K562 (cell line): ENCODE measurements around the gene ASB6. TPM values are rescaled to one million over a fixed set of nuclear protein-coding genes. Genes with fewer than 3 reads are reported as not detected.

Experiments
- BRF1 ChIP-seq: IDR thresholded peaks from 3 replicates; pipeline ENCODE4 v1.6.1; 2011; ENCODE audit warnings: borderline replicate concordance, mild to moderate bottlenecking; ENCODE audit not compliant: insufficient read length; ENCODE audit errors: extremely low read depth
- GABPB1 ChIP-seq: sonication (generic); formaldehyde crosslinking; IDR thresholded peaks from 2 replicates; pipeline ENCODE4 v1.8.0; 2022; ENCODE audit warnings: mild to moderate bottlenecking, missing genetic modification reagents
- MIER1 ChIP-seq: fragments of 450-650 bp; IDR thresholded peaks from 2 replicates; pipeline ENCODE4 v1.6.1; 2016; ENCODE audit warnings: antibody characterized with exemption, mild to moderate bottlenecking, low read depth
- RFX5 ChIP-seq: IDR thresholded peaks from 2 replicates; pipeline ENCODE4 v1.6.1; 2011; ENCODE audit warnings: low read depth, mild to moderate bottlenecking, improper control_type of control experiment, low read length
- TEAD1 ChIP-seq, 2 experiments: fragments of 450-650 bp in 1 of 2; sonication (generic) in 1 of 2; formaldehyde crosslinking; IDR thresholded peaks; 2 replicates each; pipeline versions ENCODE4 v1.4.0 to v1.8.0; 2020 to 2022; ENCODE audit warnings: mild to moderate bottlenecking in 2 of 2, missing genetic modification reagents in 1 of 2
- TEAD4 ChIP-seq, 2 experiments: sonication (generic) in 1 of 2; formaldehyde crosslinking in 1 of 2; IDR thresholded peaks; 2 replicates each; pipeline versions ENCODE4 v1.6.1 to v1.8.0; 2012 to 2022; ENCODE audit warnings: borderline replicate concordance in 1 of 2, inconsistent platforms in 1 of 2, low read length in 1 of 2, mild to moderate bottlenecking in 1 of 2, missing genetic modification reagents in 1 of 2
- ZBTB1 ChIP-seq: sonication (generic); formaldehyde crosslinking; IDR thresholded peaks from 2 replicates; pipeline ENCODE4 v1.8.1; 2023; ENCODE audit warnings: missing genetic modification reagents, low read depth, mild to moderate bottlenecking, borderline replicate concordance
- ZBTB7A ChIP-seq: IDR thresholded peaks from 2 replicates; pipeline ENCODE4 v1.6.1; 2011; ENCODE audit warnings: low read depth, mild to moderate bottlenecking, low read length, moderate library complexity, borderline replicate concordance; ENCODE audit not compliant: control insufficient read depth
- ZNF316 ChIP-seq: fragments of 450-650 bp; IDR thresholded peaks from 2 replicates; pipeline ENCODE4 v1.6.1; 2016
- polyA plus RNA-seq, 8 experiments: library from polyadenylated mRNA; depleted of rRNA in 4 of 8; stranded (reverse) in 5 of 8; unstranded in 3 of 8; fragments of >200 nt; fragmentation: Nextera tagmentation in 2 of 8; fragmentation: Illumina TruSeq in 1 of 8; extraction: Ambion mirVana in 2 of 8; extraction: Trizol in 1 of 8; gene quantifications; 2 replicates each; pipeline versions ENCODE4 v1.2.1 to v1.2.3, GENCODE V29; 2011 to 2014; ENCODE audit warnings: inconsistent platforms in 1 of 8, missing spikeins in 1 of 8
- total RNA-seq, 7 experiments: library from RNA; depleted of rRNA in 6 of 7; stranded (reverse); fragments of >200 nt in 6 of 7; fragmentation: Illumina TruSeq in 2 of 7; extraction: Trizol in 2 of 7; gene quantifications; 2 replicates each; pipeline versions ENCODE4 v1.2.1 to v1.2.3, GENCODE V29; 2011 to 2021; ENCODE audit warnings: low replicate concordance in 1 of 7
- TF ChIP-seq, protein P1 (sequence below): fragments of 450-650 bp; conservative IDR thresholded peaks from 2 replicates; pipeline ENCODE4 v1.6.1; 2016; ENCODE audit warnings: missing genetic modification characterization, low read depth, mild to moderate bottlenecking, control low read depth, missing compliant biosample characterization
- TF ChIP-seq, protein P2 (sequence below): fragments of 250-450 bp; sonication (Bioruptor Pico); IDR thresholded peaks from 2 replicates; pipeline ENCODE4 v1.4.0; 2020
- TF ChIP-seq, protein P3 (sequence below): fragments of 250-450 bp; sonication (Bioruptor Pico); IDR thresholded peaks from 2 replicates; pipeline ENCODE4 v1.5.0; 2020; ENCODE audit warnings: mild to moderate bottlenecking, borderline replicate concordance
- TF ChIP-seq, protein P4 (sequence below): sonication (generic); formaldehyde crosslinking; IDR thresholded peaks from 2 replicates; pipeline ENCODE4 v1.8.0; 2022; ENCODE audit warnings: mild to moderate bottlenecking, missing genetic modification reagents
- TF ChIP-seq, protein P5 (sequence below): fragments of 250-450 bp; sonication (Bioruptor Pico); IDR thresholded peaks from 2 replicates; pipeline ENCODE4 v1.5.0; 2020; ENCODE audit warnings: mild to moderate bottlenecking

Gene ASB6
- total and polyA plus RNA-seq, 9 of the 15 experiments (the other 6 are each of a cell fraction or from before 2014, with no cell fraction given): 0.92 to 17.8 (median 11.3) TPM

DNA sequence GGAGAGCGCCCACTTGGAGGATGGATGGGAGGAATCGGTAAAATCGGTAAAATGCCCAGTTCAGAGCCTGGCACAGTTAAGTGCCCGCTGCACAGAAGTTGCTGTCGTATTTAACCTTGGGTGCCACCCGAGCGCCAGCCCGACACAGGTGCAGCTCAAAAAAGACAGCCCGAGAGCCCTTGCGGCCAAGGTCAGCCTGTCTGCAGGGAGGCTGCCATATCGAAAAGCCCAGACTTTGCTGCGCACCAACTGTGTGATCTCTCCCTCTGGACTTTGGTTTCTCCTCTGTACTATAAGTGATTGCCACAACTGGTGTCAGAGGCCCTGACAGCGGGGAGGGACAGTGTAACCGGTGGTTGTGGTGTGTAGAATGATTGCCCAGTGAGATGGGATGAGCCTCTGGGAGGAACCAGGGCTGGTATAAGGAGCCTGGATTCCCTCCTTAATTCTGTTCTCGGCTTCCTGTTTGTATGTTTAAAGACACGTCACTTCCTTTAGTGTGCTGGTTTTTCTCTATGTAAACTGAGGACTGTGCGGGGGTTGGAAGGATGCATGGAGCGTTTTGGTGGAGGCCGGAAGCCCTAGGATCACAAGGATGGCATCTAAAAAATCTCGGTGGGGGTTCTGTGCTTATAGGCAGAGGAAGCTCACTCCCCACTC, 15.2 kb downstream of the ASB6 start (continued):
- TF ChIP-seq, protein P1, sequence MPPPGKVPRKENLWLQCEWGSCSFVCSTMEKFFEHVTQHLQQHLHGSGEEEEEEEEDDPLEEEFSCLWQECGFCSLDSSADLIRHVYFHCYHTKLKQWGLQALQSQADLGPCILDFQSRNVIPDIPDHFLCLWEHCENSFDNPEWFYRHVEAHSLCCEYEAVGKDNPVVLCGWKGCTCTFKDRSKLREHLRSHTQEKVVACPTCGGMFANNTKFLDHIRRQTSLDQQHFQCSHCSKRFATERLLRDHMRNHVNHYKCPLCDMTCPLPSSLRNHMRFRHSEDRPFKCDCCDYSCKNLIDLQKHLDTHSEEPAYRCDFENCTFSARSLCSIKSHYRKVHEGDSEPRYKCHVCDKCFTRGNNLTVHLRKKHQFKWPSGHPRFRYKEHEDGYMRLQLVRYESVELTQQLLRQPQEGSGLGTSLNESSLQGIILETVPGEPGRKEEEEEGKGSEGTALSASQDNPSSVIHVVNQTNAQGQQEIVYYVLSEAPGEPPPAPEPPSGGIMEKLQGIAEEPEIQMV (tag): no peak
- TF ChIP-seq, protein P2, sequence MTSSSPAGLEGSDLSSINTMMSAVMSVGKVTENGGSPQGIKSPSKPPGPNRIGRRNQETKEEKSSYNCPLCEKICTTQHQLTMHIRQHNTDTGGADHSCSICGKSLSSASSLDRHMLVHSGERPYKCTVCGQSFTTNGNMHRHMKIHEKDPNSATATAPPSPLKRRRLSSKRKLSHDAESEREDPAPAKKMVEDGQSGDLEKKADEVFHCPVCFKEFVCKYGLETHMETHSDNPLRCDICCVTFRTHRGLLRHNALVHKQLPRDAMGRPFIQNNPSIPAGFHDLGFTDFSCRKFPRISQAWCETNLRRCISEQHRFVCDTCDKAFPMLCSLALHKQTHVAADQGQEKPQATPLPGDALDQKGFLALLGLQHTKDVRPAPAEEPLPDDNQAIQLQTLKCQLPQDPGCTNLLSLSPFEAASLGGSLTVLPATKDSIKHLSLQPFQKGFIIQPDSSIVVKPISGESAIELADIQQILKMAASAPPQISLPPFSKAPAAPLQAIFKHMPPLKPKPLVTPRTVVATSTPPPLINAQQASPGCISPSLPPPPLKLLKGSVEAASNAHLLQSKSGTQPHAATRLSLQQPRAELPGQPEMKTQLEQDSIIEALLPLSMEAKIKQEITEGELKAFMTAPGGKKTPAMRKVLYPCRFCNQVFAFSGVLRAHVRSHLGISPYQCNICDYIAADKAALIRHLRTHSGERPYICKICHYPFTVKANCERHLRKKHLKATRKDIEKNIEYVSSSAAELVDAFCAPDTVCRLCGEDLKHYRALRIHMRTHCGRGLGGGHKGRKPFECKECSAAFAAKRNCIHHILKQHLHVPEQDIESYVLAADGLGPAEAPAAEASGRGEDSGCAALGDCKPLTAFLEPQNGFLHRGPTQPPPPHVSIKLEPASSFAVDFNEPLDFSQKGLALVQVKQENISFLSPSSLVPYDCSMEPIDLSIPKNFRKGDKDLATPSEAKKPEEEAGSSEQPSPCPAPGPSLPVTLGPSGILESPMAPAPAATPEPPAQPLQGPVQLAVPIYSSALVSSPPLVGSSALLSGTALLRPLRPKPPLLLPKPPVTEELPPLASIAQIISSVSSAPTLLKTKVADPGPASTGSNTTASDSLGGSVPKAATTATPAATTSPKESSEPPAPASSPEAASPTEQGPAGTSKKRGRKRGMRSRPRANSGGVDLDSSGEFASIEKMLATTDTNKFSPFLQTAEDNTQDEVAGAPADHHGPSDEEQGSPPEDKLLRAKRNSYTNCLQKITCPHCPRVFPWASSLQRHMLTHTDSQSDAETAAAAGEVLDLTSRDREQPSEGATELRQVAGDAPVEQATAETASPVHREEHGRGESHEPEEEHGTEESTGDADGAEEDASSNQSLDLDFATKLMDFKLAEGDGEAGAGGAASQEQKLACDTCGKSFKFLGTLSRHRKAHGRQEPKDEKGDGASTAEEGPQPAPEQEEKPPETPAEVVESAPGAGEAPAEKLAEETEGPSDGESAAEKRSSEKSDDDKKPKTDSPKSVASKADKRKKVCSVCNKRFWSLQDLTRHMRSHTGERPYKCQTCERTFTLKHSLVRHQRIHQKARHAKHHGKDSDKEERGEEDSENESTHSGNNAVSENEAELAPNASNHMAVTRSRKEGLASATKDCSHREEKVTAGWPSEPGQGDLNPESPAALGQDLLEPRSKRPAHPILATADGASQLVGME: no peak
- TF ChIP-seq, protein P3, sequence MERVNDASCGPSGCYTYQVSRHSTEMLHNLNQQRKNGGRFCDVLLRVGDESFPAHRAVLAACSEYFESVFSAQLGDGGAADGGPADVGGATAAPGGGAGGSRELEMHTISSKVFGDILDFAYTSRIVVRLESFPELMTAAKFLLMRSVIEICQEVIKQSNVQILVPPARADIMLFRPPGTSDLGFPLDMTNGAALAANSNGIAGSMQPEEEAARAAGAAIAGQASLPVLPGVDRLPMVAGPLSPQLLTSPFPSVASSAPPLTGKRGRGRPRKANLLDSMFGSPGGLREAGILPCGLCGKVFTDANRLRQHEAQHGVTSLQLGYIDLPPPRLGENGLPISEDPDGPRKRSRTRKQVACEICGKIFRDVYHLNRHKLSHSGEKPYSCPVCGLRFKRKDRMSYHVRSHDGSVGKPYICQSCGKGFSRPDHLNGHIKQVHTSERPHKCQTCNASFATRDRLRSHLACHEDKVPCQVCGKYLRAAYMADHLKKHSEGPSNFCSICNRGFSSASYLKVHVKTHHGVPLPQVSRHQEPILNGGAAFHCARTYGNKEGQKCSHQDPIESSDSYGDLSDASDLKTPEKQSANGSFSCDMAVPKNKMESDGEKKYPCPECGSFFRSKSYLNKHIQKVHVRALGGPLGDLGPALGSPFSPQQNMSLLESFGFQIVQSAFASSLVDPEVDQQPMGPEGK (CRISPR knock-in tag): no peak
- TF ChIP-seq, protein P4, sequence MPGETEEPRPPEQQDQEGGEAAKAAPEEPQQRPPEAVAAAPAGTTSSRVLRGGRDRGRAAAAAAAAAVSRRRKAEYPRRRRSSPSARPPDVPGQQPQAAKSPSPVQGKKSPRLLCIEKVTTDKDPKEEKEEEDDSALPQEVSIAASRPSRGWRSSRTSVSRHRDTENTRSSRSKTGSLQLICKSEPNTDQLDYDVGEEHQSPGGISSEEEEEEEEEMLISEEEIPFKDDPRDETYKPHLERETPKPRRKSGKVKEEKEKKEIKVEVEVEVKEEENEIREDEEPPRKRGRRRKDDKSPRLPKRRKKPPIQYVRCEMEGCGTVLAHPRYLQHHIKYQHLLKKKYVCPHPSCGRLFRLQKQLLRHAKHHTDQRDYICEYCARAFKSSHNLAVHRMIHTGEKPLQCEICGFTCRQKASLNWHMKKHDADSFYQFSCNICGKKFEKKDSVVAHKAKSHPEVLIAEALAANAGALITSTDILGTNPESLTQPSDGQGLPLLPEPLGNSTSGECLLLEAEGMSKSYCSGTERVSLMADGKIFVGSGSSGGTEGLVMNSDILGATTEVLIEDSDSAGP (CRISPR knock-in tag): no peak
- TF ChIP-seq RFX5 (no peak), ZNF316 (no peak), TEAD1 (CRISPR knock-in tag; IDR thresholded peaks at IDR 0.05) (no peak), BRF1 (no peak), ZBTB7A (no peak), MIER1 (no peak), TEAD4 (IDR thresholded peaks at IDR 0.05; ENCODE audit: low read length) (no peak), TEAD4 (CRISPR knock-in tag; IDR thresholded peaks at IDR 0.05; ENCODE audit: borderline replicate concordance) (no peak), GABPB1 (CRISPR knock-in tag) (no peak), ZBTB1 (CRISPR knock-in tag) (no peak)
- TF ChIP-seq, protein P5, sequence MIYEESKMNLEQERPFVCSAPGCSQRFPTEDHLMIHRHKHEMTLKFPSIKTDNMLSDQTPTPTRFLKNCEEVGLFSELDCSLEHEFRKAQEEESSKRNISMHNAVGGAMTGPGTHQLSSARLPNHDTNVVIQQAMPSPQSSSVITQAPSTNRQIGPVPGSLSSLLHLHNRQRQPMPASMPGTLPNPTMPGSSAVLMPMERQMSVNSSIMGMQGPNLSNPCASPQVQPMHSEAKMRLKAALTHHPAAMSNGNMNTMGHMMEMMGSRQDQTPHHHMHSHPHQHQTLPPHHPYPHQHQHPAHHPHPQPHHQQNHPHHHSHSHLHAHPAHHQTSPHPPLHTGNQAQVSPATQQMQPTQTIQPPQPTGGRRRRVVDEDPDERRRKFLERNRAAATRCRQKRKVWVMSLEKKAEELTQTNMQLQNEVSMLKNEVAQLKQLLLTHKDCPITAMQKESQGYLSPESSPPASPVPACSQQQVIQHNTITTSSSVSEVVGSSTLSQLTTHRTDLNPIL (CRISPR knock-in tag): no peak
